AG09319 (cell line): ENCODE measurements around the gene CENPF.
"Not testable (repeated sequence)": the region's sequence is repeated elsewhere in the genome, so short reads cannot be mapped to it uniquely, and the experiment has no call there.

Experiments used
- DNase-seq: peaks from one replicate; pipeline ENCODE4 v3.0.0-alpha.2; 2010; ENCODE audit warnings: low read depth; ENCODE audit errors: extremely low read depth
- TF ChIP-seq, protein P1 (sequence below): IDR thresholded peaks from 2 replicates; pipeline ENCODE4 v1.5.1; 2011; ENCODE audit warnings: low read depth, mild to moderate bottlenecking, inconsistent platforms, low read length, moderate library complexity

CENPF gene

GRCh38 chr1:214568328-214568727 lies 34.7 kb upstream of the CENPF start:
- TF ChIP-seq, protein P1, sequence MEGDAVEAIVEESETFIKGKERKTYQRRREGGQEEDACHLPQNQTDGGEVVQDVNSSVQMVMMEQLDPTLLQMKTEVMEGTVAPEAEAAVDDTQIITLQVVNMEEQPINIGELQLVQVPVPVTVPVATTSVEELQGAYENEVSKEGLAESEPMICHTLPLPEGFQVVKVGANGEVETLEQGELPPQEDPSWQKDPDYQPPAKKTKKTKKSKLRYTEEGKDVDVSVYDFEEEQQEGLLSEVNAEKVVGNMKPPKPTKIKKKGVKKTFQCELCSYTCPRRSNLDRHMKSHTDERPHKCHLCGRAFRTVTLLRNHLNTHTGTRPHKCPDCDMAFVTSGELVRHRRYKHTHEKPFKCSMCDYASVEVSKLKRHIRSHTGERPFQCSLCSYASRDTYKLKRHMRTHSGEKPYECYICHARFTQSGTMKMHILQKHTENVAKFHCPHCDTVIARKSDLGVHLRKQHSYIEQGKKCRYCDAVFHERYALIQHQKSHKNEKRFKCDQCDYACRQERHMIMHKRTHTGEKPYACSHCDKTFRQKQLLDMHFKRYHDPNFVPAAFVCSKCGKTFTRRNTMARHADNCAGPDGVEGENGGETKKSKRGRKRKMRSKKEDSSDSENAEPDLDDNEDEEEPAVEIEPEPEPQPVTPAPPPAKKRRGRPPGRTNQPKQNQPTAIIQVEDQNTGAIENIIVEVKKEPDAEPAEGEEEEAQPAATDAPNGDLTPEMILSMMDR: no peak
- no peak for DNase-seq

DNA sequence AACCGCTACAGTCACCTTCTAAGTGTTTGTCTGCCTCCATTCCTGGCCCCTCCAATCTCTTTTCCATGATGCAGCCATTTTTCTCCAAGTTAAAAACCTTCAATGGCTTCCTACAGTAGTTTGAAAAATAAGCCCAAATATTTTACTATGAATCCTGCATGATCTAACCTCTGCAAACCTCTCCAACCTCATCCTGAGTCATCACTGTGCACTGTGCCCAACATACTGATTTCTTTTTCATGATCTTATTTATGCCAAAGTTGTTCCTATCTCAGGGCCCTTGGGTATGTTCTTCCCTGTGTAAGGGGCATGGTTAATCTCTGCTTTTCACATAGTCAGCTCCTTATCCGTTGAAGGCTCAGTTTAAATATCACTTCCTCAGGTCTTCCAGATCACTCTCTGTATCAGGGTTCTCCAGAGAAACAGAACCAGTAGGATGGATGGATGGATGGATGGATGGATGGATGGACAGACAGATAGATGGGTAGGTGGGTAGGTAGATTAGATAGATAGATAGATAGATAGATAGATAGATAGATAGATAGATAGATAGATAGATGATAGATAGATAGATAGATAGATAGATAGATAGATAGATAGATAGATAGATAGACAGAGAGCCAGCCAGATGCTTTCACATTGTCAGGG lies 33.5 kb upstream of the CENPF start:
- TF ChIP-seq, protein P1: no peak

DNA sequence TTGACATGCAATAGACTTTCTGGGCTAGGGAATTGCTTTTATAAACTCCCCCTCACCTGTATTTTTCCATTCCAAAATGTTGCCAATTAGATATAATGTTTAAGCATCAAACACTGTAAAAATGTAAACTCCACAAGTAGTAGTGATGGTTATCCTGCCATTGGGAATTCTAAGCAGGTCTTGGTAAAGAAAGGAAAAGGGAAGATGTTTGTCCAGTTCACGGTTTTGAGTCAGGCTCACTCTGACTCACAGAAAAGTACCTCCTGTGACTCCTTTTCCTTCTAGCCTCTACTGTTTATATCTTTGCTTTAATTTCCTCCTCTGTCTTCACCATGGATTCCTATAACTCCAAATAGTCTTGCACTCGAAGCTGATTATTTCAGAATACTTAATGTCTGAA lies 32.6 kb upstream of the CENPF start:
- TF ChIP-seq, protein P1: no peak
- DNase-seq: no peak

More for the DNA sequence above, 33.5 kb upstream of the CENPF start:
- no peak for DNase-seq

DNA sequence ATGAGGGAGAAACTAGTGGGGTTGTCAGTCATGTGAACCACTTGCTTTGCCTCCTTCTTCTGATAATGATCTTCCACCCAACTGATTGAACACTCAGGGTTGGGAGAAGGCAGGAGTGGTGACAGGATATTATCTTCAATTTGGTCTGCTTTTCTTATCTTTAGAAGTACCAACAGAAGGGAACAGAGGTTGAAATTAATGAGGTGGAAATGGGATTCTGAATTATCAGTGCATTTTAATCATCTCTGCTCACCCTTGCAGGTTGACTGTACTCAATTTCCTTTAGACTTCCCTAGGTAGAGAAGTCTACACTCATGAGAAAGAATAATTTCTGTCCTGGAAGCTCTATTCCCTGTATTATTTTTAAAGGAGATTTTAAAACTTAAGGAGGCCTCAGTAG lies 31.7 kb upstream of the CENPF start:
- TF ChIP-seq, protein P1: no peak
- no peak for DNase-seq

DNA sequence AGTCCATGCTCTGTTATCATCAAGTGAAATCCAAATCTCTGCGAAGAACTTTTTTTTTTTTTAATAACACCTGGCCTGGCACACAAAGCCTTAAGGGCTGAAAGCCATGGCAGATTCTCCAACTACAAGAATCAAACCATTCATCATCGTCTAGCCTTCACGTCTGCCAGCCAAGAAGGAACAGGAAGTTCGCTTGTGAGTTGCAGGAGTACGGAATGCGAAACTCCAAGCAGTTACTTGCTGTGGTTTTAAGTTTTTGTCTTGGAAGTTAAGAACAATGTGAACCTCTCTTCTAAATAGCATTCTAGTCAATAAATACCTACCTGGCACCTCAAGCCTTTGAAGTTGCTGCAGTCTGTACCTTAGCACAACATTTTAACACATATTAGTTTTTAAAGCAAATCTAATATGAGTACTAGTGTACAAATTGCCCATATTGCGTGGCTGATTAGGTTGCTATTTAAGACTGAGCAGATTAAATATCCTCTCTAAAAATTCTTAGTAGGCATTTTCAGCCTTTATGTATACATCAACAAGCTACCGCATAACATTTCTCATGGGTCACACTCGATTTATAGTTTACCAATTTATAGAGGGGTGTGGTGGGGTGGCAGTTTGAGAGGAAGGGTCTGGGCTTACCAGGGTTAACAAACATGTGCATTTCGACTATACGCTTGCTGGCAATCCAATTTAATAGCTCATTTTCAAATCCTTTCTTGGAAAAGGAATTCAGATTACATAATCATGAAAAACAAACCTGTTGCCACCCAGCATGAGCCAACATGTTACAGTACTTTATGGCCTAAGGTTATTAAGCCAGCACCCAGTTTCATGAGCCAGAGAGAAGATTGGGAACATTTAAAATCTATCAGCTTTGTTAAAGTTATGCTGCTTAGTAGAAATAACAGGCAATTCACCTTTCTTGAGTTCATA lies 29.3 kb upstream of the CENPF start:
- TF ChIP-seq, protein P1: no peak
- DNase-seq: no peak

DNA sequence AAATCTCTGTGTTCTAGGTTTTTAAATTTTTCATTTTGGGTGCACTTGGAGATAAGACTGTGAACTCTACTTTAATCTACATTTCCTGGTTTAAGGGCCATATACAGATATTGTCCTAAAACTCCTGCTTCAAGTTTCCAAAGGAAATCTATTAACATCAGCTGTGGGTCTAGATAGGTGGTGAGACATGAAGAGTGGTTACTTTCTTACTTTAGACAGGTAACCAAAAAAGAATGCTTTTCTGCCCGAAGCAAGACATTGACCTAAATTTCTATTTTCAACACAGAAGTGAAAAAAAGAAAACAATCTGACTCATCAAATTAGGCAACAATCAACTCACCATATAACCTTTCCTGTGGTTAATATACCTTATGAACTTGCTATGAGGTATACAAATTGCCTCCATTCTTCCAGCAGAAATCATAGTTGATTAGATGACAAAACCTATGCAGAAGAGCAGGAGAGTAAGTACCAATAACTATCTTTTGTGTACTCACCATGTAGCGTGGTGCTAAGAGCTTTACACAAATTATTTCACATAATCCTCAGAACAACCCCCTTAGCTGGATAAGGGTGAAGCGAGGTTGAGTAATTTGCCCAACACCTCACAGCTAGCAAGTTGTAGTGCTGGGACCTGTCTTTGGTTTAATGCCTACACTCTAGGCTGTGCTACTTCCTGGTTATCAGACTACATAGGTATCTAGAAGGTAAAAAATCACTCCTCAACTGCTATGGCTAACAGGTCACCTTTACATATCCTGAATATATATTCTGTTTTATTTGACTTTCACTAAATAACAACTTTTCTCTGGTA lies 28.2 kb upstream of the CENPF start:
- TF ChIP-seq, protein P1: no peak
- no peak for DNase-seq

DNA sequence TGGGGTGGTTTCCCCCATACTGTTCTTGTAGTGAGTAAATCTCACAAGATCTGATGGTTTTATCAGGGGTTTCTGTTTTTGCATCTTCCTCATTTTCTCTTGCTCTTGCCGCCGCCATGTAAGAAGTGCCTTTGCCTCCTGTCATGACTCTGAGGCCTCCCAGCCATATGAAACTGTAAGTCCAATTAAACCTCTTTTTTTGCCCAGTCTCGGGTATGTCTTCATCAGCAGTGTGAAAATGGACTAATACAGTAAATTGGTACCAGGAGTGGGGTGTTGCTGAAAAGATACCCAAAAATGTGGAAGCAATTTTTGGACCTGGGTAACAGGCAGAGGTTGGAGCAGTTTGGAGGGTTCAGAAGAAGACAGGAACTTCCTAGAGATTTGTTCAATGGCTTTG lies 26.9 kb upstream of the CENPF start:
- not testable (repeated sequence) for DNase-seq
